Panc1 (cell line): ENCODE results near the gene SNORC. TPM values are rescaled to one million over a fixed set of nuclear protein-coding genes. Genes with fewer than 3 reads are reported as not detected.

ENCODE experiments used
- ATAC-seq: fragments of 200-7000 bp; cut with Tn5 transposase; 2 replicates; pipeline ENCODE4 v1.9.1; 2020; ENCODE audit warnings: mild to moderate bottlenecking, moderate library complexity
- Bru-seq: library from RNA; stranded (reverse); fragments of 400-500 nt; gene quantifications from one replicate; lab custom pipeline; 2021; lab: Mats Ljungman, UMichigan
- BruChase-seq, 2 experiments: library from RNA; stranded (reverse); fragments of 400-500 nt; gene quantifications; one replicate each; lab custom pipeline; 2021; lab: Mats Ljungman, UMichigan
- BruUV-seq: library from RNA; stranded (reverse); fragments of 400-500 nt; replicated peaks from 2 replicates; lab custom pipeline; 2021; lab: Mats Ljungman, UMichigan
- CTCF ChIA-PET: fragments of 300-600 bp; sonication (Branson Sonifier 250); formaldehyde crosslinking; loops from one replicate; lab custom pipeline; 2022; ENCODE audit warnings: antibody characterized with exemption; lab: Charles Lee
- POLR2A ChIA-PET: fragments of 300-600 bp; sonication (Branson Sonifier 250); formaldehyde crosslinking; loops from one replicate; lab custom pipeline; 2022; ENCODE audit warnings: antibody characterized with exemption; lab: Charles Lee
- DNase-seq: peaks from one replicate; pipeline ENCODE4 v3.0.0-alpha.2; 2010; ENCODE audit warnings: low read depth, low spot score
- H3K27ac ChIP-seq: 2 replicates; pipeline ENCODE4 v1.5.1; 2011; ENCODE audit warnings: mild to moderate bottlenecking, low read length, inconsistent platforms
- H3K27me3 ChIP-seq: fragments of 200-500 bp; sonication (Bioruptor generic); 2 replicates; pipeline ENCODE4 v1.6.0; 2014; ENCODE audit warnings: low read length, inconsistent platforms; ENCODE audit not compliant: control insufficient read depth, insufficient read depth
- H3K36me3 ChIP-seq: fragments of 200-500 bp; sonication (Bioruptor generic); 2 replicates; pipeline ENCODE4 v1.5.1; 2014; ENCODE audit warnings: inconsistent platforms, mild to moderate bottlenecking, low read length, moderate library complexity; ENCODE audit not compliant: control insufficient read depth, insufficient read depth
- H3K4me1 ChIP-seq: 2 replicates; pipeline ENCODE4 v1.5.1; 2011; ENCODE audit warnings: inconsistent platforms, mild to moderate bottlenecking, low read length, moderate library complexity; ENCODE audit not compliant: control insufficient read depth, insufficient read depth
- H3K4me3 ChIP-seq, 2 experiments: 2 replicates each; pipeline ENCODE4 v1.5.1; 2011 to 2012; ENCODE audit warnings: low read depth in 2 of 2, low read length in 2 of 2, mild to moderate bottlenecking in 2 of 2, inconsistent platforms in 1 of 2, moderate library complexity in 1 of 2
- H3K9me3 ChIP-seq: fragments of 200-500 bp; sonication (Bioruptor generic); 2 replicates; pipeline ENCODE4 v1.5.1; 2014; ENCODE audit warnings: low read depth, mild to moderate bottlenecking, inconsistent platforms, low read length, moderate library complexity; ENCODE audit not compliant: control insufficient read depth, insufficient read depth
- POLR2AphosphoS5 ChIP-seq: IDR thresholded peaks from 2 replicates; pipeline ENCODE4 v1.6.1; 2012; ENCODE audit warnings: mild to moderate bottlenecking, low read depth, low read length, moderate library complexity
- SIN3A ChIP-seq: IDR thresholded peaks from 2 replicates; pipeline ENCODE4 v1.6.1; 2012; ENCODE audit warnings: low read depth, mild to moderate bottlenecking, low read length, moderate library complexity, borderline replicate concordance; ENCODE audit not compliant: insufficient read depth
- TCF7L2 ChIP-seq: IDR thresholded peaks from 2 replicates; pipeline ENCODE4 v1.6.1; 2011; ENCODE audit warnings: mild to moderate bottlenecking, low read depth, low read length, inconsistent platforms
- in situ Hi-C: cut with HindIII; loops from 2 replicates; pipeline ENCODE4 v1.10.0; 2016; ENCODE audit warnings: low sequenced_read_pairs, low pct_unique_long_range_greater_than_20kb
- intact Hi-C: fragments of 100-400 bp; cut with micrococcal nuclease; formaldehyde crosslinking; loops from one replicate; pipeline ENCODE4 v1.10.0; 2022; ENCODE audit not compliant: unreplicated experiment
- long read RNA-seq: library from polyadenylated mRNA; unstranded; transcript quantifications from one replicate; pipeline ENCODE4 v2.0.0, GENCODE V29; 2021; ENCODE audit not compliant: unreplicated experiment
- polyA plus RNA-seq: library from polyadenylated mRNA; unstranded; fragments of >200 nt; gene quantifications from one replicate; pipeline ENCODE4 v1.2.1, GENCODE V29; 2012; ENCODE audit warnings: missing spikeins; ENCODE audit not compliant: insufficient read length
- total RNA-seq: library from RNA; stranded (reverse); gene quantifications from one replicate; pipeline ENCODE4 v1.2.1, GENCODE V29; 2021; ENCODE audit not compliant: unreplicated experiment
- TF ChIP-seq, protein P1 (sequence below): fragments of 450-650 bp; IDR thresholded peaks from 2 replicates; pipeline ENCODE4 v1.5.1; 2017; ENCODE audit warnings: mild to moderate bottlenecking
- TF ChIP-seq, protein P2 (sequence below), 2 experiments: IDR thresholded peaks; 2 replicates each; pipeline ENCODE4 v1.6.1; 2011 to 2012; ENCODE audit warnings: low read depth in 2 of 2, control low read depth in 1 of 2, low read length in 1 of 2, mild to moderate bottlenecking in 1 of 2, moderate library complexity in 1 of 2; ENCODE audit not compliant: insufficient read depth in 1 of 2

Gene SNORC
- total RNA-seq (6.8 TPM), Bru-seq, nascent RNA (percentile 61 among the genes with signal in this experiment), BruChase-seq, experiment 1, labeled RNA remaining after a 2-hour chase (percentile 56 among the genes with signal in this experiment), BruChase-seq, experiment 2, labeled RNA remaining after a 6-hour chase (percentile 53 among the genes with signal in this experiment)
- 9.5 TPM for polyA plus RNA-seq
- long read RNA-seq, partial matches to known transcripts = 0 of 4 reads
- long read RNA-seq, other reads (novel, unspliced or antisense) = 2 of 4 reads

DNA sequence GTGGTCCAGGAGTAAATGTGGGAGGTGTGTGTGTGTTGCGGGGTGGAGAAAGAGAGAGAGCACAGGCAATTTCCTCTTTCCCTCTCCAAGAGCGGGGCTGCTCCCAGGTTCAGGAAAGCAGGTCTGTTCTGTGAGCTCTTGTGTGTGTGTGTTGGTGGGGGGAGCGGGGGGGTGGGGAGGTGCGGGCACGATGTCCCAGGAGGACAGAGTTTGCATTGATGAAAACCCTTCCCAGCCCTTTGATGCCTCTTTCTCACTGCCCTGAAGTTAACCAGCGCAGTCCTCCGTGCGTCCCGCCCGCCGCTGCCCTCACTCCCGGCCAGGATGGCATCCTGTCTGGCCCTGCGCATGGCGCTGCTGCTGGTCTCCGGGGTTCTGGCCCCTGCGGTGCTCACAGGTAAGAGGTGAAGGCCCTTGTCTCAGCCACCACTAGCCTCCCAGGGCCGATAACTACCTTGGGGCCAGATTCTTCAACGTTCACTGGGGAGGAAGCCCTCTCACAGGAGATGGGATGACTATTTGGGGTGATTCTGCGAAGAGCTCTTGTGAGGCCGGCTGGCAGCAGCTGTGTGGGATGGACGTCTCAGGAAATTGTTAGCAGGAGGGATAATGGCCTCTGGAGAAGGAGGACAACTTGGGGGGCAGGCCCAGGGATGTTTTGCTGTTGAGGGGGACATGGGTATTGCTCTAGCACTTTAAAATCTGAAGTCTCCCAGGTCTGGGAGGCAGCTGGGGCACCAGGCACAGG is at the start of gene SNORC:
Gene SNORC (plus strand): TSS at position 247 of the 748 bp plus-strand sequence. CDS start 78 bp downstream, at position 325.
- H3K4me1 ChIP-seq = peaks cover 10% of the 10 kb centered on the region
- no peak for DNase-seq
- no peaks in the 10 kb centered on the region for H3K9me3 ChIP-seq
- no peak for ATAC-seq
- ChIA-PET CTCF (no interaction called here), POLR2A (no interaction called here)
- in situ Hi-C loops (no loop called here), intact Hi-C loops (no loop called here)
- no peak within 1 kb of the TSS for H3K4me3 ChIP-seq
- TF ChIP-seq, protein P1, sequence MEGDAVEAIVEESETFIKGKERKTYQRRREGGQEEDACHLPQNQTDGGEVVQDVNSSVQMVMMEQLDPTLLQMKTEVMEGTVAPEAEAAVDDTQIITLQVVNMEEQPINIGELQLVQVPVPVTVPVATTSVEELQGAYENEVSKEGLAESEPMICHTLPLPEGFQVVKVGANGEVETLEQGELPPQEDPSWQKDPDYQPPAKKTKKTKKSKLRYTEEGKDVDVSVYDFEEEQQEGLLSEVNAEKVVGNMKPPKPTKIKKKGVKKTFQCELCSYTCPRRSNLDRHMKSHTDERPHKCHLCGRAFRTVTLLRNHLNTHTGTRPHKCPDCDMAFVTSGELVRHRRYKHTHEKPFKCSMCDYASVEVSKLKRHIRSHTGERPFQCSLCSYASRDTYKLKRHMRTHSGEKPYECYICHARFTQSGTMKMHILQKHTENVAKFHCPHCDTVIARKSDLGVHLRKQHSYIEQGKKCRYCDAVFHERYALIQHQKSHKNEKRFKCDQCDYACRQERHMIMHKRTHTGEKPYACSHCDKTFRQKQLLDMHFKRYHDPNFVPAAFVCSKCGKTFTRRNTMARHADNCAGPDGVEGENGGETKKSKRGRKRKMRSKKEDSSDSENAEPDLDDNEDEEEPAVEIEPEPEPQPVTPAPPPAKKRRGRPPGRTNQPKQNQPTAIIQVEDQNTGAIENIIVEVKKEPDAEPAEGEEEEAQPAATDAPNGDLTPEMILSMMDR = no peak
- no peak for TF ChIP-seq POLR2AphosphoS5
- H3K36me3 ChIP-seq = no peaks in the 10 kb centered on the region
- no peak within 1 kb of the TSS for H3K27ac ChIP-seq
- H3K27me3 ChIP-seq = no peaks in the 10 kb centered on the region
- BruUV-seq = no TSS peak

DNA sequence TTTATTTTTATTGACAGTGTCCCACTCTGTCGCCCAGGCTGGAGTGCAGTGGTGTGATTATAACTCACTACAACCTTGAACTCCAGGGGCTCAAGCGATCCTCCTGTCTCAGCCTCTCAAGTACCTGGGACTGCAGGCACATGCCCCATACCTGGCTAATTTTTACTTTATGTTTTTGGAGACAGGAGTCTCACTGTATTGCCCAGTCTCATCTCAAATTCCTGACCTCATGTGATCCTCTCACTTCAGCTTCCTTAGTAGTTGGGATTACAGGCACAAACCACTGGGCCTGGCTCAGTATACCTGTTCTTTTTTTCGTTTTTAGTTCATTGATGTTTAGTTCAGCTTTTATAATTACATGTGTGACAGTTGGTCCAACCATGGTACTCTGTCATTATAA is 40.1 kb upstream of the SNORC start:
- no TSS peak for BruUV-seq
- in situ Hi-C loops (no loop called here), intact Hi-C loops (no loop called here)
- Histone ChIP-seq H3K9me3 (no peaks in the 10 kb centered on the region), H3K4me1 (no peaks in the 10 kb centered on the region), H3K27ac (no peak overlapping the region), H3K4me3 (no peak overlapping the region), H3K36me3 (0 out of 2 replicates have a peak, but pooled peaks cover 3% of the 10 kb centered on the region), H3K27me3 (no peaks in the 10 kb centered on the region)
- TF ChIP-seq, protein P2, sequence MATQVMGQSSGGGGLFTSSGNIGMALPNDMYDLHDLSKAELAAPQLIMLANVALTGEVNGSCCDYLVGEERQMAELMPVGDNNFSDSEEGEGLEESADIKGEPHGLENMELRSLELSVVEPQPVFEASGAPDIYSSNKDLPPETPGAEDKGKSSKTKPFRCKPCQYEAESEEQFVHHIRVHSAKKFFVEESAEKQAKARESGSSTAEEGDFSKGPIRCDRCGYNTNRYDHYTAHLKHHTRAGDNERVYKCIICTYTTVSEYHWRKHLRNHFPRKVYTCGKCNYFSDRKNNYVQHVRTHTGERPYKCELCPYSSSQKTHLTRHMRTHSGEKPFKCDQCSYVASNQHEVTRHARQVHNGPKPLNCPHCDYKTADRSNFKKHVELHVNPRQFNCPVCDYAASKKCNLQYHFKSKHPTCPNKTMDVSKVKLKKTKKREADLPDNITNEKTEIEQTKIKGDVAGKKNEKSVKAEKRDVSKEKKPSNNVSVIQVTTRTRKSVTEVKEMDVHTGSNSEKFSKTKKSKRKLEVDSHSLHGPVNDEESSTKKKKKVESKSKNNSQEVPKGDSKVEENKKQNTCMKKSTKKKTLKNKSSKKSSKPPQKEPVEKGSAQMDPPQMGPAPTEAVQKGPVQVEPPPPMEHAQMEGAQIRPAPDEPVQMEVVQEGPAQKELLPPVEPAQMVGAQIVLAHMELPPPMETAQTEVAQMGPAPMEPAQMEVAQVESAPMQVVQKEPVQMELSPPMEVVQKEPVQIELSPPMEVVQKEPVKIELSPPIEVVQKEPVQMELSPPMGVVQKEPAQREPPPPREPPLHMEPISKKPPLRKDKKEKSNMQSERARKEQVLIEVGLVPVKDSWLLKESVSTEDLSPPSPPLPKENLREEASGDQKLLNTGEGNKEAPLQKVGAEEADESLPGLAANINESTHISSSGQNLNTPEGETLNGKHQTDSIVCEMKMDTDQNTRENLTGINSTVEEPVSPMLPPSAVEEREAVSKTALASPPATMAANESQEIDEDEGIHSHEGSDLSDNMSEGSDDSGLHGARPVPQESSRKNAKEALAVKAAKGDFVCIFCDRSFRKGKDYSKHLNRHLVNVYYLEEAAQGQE (IDR thresholded peaks at IDR 0.05; ENCODE audit: insufficient read depth in 1 of 2, low read depth in 2 of 2, low read length in 1 of 2) = no peak
- no peak for TF ChIP-seq TCF7L2
- no peak for TF ChIP-seq POLR2AphosphoS5
- no peak for TF ChIP-seq SIN3A
- TF ChIP-seq, protein P1 = no peak
- CTCF ChIA-PET = no interaction called here
- POLR2A ChIA-PET = interaction anchor here (0.6 kb wide), 1 partner anchor 180 kb away, joined by 3 read pairs; no protein-coding TSS in a partner anchor
- no peak for DNase-seq
- ATAC-seq = no peak
